ENCODE data around the gene FOXE1.

FOXE1 gene

DNA sequence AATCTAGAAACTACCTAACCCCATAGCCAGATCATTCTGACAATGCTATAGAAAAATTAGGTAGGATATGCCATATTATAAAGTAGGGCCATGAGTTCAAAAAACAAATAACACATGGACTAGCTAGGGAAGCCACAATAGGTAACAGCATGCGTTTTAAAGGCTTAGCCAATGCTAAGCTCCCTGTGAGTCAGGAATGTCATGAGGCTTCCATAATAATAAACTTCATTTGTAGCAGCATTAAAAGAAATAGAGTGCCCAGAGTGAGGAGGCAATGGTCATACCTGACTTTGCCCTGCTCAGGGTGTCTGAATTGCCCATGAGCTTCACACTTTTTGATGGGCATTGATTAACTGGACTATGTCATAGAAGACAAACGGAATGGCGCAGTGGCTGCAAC lies 15.8 kb downstream of the FOXE1 start:
- no peak overlapping the region for H3K4me3 ChIP-seq (ENCODE audit: low read depth, low read length)
- POLR2A ChIA-PET = interaction anchor here (0.6 kb wide), 1 partner anchor 235 kb away, joined by 3 read pairs; the partner anchor contains the start of genes NCBP1 and TSTD2
- H3K36me3 ChIP-seq (ENCODE audit: control insufficient read depth in 2 of 2, insufficient read depth in 1 of 2, low read length in 2 of 2) = no peaks in the 10 kb centered on the region
- no peak overlapping the region for H3K27ac ChIP-seq (ENCODE audit: extremely low read depth, low read depth, low read length)
- CTCF ChIA-PET = interaction anchor here (0.6 kb wide), 1 partner anchor 33 kb away, joined by 3 read pairs; no protein-coding TSS in a partner anchor
- TF ChIP-seq, protein P1, sequence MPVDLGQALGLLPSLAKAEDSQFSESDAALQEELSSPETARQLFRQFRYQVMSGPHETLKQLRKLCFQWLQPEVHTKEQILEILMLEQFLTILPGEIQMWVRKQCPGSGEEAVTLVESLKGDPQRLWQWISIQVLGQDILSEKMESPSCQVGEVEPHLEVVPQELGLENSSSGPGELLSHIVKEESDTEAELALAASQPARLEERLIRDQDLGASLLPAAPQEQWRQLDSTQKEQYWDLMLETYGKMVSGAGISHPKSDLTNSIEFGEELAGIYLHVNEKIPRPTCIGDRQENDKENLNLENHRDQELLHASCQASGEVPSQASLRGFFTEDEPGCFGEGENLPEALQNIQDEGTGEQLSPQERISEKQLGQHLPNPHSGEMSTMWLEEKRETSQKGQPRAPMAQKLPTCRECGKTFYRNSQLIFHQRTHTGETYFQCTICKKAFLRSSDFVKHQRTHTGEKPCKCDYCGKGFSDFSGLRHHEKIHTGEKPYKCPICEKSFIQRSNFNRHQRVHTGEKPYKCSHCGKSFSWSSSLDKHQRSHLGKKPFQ (tag by site-specific recombination; IDR thresholded peaks at IDR 0.05) = no peak
- no peak for TF ChIP-seq ZNF544 (tag by site-specific recombination; IDR thresholded peaks at IDR 0.05)
- no peak for TF ChIP-seq ZNF664 (tag by site-specific recombination; IDR thresholded peaks at IDR 0.05)
- no peak for TF ChIP-seq ZNF366 (tag by site-specific recombination; conservative IDR thresholded peaks at IDR 0.05)
- TF ChIP-seq, protein P2, sequence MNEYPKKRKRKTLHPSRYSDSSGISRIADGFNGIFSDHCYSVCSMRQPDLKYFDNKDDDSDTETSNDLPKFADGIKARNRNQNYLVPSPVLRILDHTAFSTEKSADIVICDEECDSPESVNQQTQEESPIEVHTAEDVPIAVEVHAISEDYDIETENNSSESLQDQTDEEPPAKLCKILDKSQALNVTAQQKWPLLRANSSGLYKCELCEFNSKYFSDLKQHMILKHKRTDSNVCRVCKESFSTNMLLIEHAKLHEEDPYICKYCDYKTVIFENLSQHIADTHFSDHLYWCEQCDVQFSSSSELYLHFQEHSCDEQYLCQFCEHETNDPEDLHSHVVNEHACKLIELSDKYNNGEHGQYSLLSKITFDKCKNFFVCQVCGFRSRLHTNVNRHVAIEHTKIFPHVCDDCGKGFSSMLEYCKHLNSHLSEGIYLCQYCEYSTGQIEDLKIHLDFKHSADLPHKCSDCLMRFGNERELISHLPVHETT (tag by site-specific recombination; IDR thresholded peaks at IDR 0.05) = no peak
- no peak for TF ChIP-seq ZNF560 (tag by site-specific recombination; IDR thresholded peaks at IDR 0.05; ENCODE audit: borderline replicate concordance)
- TF ChIP-seq YY1 (tag by site-specific recombination; IDR thresholded peaks at IDR 0.05) = no peak
- TF ChIP-seq ZNF423 (tag by site-specific recombination; IDR thresholded peaks at IDR 0.05) = no peak
- no peak for TF ChIP-seq ZNF202 (tag by site-specific recombination; IDR thresholded peaks at IDR 0.05; ENCODE audit: borderline replicate concordance)
- no peak for TF ChIP-seq ZNF837 (tag by site-specific recombination; IDR thresholded peaks at IDR 0.05)
- no peak for TF ChIP-seq ZFP41 (tag by site-specific recombination; IDR thresholded peaks at IDR 0.05; ENCODE audit: borderline replicate concordance)
- no peak for TF ChIP-seq ZNF292 (tag by site-specific recombination; IDR thresholded peaks at IDR 0.05; ENCODE audit: borderline replicate concordance, low read depth)
- no peak for TF ChIP-seq MZF1 (tag by site-specific recombination; IDR thresholded peaks at IDR 0.05; ENCODE audit: borderline replicate concordance)
- H3K4me1 ChIP-seq (ENCODE audit: control insufficient read depth, insufficient read depth, low read length) = no peaks in the 10 kb centered on the region
- H3K9me3 ChIP-seq (ENCODE audit: control insufficient read depth, insufficient read depth, low read depth, low read length) = no peaks in the 10 kb centered on the region

DNA sequence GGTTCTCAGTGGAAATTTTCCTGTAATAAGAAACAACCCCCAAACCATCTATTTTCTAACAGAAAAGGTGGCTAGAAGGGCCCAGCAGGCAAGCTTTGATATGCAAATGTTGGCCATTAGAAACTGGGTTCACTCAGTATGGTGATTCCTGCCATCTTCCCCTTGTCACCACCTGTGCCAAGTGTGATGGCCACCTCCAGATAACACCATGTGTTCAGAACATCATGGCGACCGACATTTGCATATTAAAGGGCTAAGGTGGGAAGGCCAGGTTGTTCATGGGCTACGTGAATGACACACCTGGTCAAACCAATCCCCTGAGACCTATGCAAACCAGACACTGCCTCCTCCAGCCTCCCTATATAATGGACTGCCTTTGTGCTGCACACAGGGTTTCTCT lies 20.4 kb downstream of the FOXE1 start:
- ChIA-PET CTCF (interaction anchor here (1.1 to 1.4 kb wide), 2 partner anchors 19 to 50 kb away, joined by 3 to 5 read pairs; no protein-coding TSS in a partner anchor), POLR2A (no interaction called here)
- no peak overlapping the region for H3K27ac ChIP-seq (ENCODE audit: extremely low read depth, low read depth, low read length)
- no peaks in the 10 kb centered on the region for H3K9me3 ChIP-seq (ENCODE audit: control insufficient read depth, insufficient read depth, low read depth, low read length)
- no peak overlapping the region for H3K4me3 ChIP-seq (ENCODE audit: low read depth, low read length)
- no peaks in the 10 kb centered on the region for H3K4me1 ChIP-seq (ENCODE audit: control insufficient read depth, insufficient read depth, low read length)
- H3K36me3 ChIP-seq (ENCODE audit: control insufficient read depth in 2 of 2, insufficient read depth in 1 of 2, low read length in 2 of 2) = no peaks in the 10 kb centered on the region
- TF ChIP-seq ZFHX2 (tag by site-specific recombination; conservative IDR thresholded peaks at IDR 0.05) (no peak), ZNF24 (tag by site-specific recombination; IDR thresholded peaks at IDR 0.05) (no peak), KLF1 (tag by site-specific recombination; IDR thresholded peaks at IDR 0.05) (no peak), HOXC10 (CRISPR knock-in tag; IDR thresholded peaks at IDR 0.05) (no peak), TRIM28 (IDR thresholded peaks at IDR 0.05; ENCODE audit: borderline replicate concordance, low read length) (no peak), ZNF211 (tag by site-specific recombination; IDR thresholded peaks at IDR 0.05; ENCODE audit: low read depth) (no peak), ZFP37 (tag by site-specific recombination; IDR thresholded peaks at IDR 0.05) (no peak), ZNF121 (tag by site-specific recombination; IDR thresholded peaks at IDR 0.05) (no peak), GLIS2 (tag by site-specific recombination; IDR thresholded peaks at IDR 0.05) (no peak), ZNF560 (tag by site-specific recombination; IDR thresholded peaks at IDR 0.05; ENCODE audit: borderline replicate concordance) (no peak), ZNF514 (tag by site-specific recombination; IDR thresholded peaks at IDR 0.05) (no peak), ZNF140 (tag by site-specific recombination; IDR thresholded peaks at IDR 0.05) (no peak)
- TF ChIP-seq, protein P3, sequence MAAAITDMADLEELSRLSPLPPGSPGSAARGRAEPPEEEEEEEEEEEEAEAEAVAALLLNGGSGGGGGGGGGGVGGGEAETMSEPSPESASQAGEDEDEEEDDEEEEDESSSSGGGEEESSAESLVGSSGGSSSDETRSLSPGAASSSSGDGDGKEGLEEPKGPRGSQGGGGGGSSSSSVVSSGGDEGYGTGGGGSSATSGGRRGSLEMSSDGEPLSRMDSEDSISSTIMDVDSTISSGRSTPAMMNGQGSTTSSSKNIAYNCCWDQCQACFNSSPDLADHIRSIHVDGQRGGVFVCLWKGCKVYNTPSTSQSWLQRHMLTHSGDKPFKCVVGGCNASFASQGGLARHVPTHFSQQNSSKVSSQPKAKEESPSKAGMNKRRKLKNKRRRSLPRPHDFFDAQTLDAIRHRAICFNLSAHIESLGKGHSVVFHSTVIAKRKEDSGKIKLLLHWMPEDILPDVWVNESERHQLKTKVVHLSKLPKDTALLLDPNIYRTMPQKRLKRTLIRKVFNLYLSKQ (tag by site-specific recombination; IDR thresholded peaks at IDR 0.05; ENCODE audit: borderline replicate concordance) = no peak
- TF ChIP-seq, protein P4, sequence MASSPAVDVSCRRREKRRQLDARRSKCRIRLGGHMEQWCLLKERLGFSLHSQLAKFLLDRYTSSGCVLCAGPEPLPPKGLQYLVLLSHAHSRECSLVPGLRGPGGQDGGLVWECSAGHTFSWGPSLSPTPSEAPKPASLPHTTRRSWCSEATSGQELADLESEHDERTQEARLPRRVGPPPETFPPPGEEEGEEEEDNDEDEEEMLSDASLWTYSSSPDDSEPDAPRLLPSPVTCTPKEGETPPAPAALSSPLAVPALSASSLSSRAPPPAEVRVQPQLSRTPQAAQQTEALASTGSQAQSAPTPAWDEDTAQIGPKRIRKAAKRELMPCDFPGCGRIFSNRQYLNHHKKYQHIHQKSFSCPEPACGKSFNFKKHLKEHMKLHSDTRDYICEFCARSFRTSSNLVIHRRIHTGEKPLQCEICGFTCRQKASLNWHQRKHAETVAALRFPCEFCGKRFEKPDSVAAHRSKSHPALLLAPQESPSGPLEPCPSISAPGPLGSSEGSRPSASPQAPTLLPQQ (tag by site-specific recombination; IDR thresholded peaks at IDR 0.05) = no peak
- TF ChIP-seq, protein P5, sequence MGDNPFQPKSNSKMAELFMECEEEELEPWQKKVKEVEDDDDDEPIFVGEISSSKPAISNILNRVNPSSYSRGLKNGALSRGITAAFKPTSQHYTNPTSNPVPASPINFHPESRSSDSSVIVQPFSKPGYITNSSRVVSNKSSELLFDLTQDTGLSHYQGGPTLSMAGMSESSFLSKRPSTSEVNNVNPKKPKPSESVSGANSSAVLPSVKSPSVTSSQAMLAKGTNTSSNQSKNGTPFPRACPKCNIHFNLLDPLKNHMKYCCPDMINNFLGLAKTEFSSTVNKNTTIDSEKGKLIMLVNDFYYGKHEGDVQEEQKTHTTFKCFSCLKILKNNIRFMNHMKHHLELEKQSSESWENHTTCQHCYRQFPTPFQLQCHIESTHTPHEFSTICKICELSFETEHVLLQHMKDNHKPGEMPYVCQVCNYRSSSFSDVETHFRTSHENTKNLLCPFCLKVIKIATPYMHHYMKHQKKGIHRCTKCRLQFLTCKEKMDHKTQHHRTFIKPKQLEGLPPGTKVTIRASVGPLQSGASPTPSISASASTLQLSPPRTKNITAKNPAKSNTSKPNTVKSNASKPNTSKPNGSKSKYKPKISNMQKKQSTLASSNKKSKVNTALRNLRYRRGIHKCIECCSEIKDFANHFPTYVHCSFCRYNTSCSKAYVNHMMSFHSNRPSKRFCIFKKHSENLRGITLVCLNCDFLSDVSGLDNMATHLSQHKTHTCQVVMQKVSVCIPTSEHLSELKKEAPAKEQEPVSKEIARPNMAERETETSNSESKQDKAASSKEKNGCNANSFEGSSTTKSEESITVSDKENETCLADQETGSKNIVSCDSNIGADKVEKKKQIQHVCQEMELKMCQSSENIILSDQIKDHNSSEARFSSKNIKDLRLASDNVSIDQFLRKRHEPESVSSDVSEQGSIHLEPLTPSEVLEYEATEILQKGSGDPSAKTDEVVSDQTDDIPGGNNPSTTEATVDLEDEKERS (tag by site-specific recombination; IDR thresholded peaks at IDR 0.05) = no peak

All from HEK293 (cell line).